DOHH2 (cell line): ENCODE measurements around the gene GABRB1.

ENCODE experiments used
- CTCF ChIP-seq: fragments of 200-600 bp; sonication (generic); IDR thresholded peaks from one replicate; pipeline ENCODE4 v1.5.1; 2014; ENCODE audit warnings: antibody characterized with exemption, mild to moderate bottlenecking, low read depth, low read length; ENCODE audit not compliant: poor library complexity, severe bottlenecking
- EZH2phosphoT487 ChIP-seq: fragments of 200-600 bp; sonication (generic); IDR thresholded peaks from 2 replicates; pipeline ENCODE4 v1.6.1; 2017; ENCODE audit warnings: borderline replicate concordance, mild to moderate bottlenecking, antibody characterized with exemption, low read length, moderate library complexity, mixed read lengths

GRCh38 chr4:47312170-47312569, 280.8 kb downstream of the GABRB1 start:
- no peak for TF ChIP-seq CTCF
- TF ChIP-seq EZH2phosphoT487 = no peak
